ENCODE results near the gene PDSS1.

DNA sequence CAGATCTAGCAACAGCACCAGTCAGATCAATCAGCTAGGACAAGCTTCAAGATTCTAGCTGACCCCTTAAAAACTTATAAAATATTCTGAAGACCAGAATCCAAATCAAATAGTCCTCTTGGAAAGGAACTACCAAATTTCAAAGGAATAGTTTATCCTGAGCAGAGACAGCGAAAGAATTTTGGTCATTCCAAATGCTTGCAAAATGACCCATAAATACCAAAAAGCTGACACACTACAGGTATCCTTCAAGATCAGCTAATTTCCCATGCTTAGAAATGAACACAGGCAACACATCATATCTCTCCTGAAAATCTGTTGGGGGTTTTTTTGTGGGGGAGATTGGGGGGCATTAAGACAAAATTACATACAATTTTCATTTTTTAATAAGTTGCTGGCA lies 78.8 kb downstream of the PDSS1 start:
- TF ChIP-seq, protein P1, sequence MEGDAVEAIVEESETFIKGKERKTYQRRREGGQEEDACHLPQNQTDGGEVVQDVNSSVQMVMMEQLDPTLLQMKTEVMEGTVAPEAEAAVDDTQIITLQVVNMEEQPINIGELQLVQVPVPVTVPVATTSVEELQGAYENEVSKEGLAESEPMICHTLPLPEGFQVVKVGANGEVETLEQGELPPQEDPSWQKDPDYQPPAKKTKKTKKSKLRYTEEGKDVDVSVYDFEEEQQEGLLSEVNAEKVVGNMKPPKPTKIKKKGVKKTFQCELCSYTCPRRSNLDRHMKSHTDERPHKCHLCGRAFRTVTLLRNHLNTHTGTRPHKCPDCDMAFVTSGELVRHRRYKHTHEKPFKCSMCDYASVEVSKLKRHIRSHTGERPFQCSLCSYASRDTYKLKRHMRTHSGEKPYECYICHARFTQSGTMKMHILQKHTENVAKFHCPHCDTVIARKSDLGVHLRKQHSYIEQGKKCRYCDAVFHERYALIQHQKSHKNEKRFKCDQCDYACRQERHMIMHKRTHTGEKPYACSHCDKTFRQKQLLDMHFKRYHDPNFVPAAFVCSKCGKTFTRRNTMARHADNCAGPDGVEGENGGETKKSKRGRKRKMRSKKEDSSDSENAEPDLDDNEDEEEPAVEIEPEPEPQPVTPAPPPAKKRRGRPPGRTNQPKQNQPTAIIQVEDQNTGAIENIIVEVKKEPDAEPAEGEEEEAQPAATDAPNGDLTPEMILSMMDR (IDR thresholded peaks at IDR 0.05): no peak
- TF ChIP-seq POLR2A (IDR thresholded peaks at IDR 0.05): no peak

Measured in uterus (tissue), 2 donors.